IPS-18a (cell line): ENCODE data around the gene ENHO.
"Not testable (repeated sequence)": the region's sequence is repeated elsewhere in the genome, so short reads cannot be mapped to it uniquely, and the experiment has no call there.

Experiments
- H3K27ac ChIP-seq: one replicate; pipeline ENCODE4 v1.5.1; 2013; ENCODE audit warnings: low read length
- H3K27me3 ChIP-seq: one replicate; pipeline ENCODE4 v1.6.1; 2013; ENCODE audit warnings: mild to moderate bottlenecking, low read length; ENCODE audit not compliant: control insufficient read depth, insufficient read depth
- H3K36me3 ChIP-seq: one replicate; pipeline ENCODE4 v1.6.1; 2013; ENCODE audit warnings: low read depth, low read length; ENCODE audit not compliant: control insufficient read depth
- H3K4me1 ChIP-seq: one replicate; pipeline ENCODE4 v1.6.1; 2013; ENCODE audit warnings: low read depth, low read length; ENCODE audit not compliant: control insufficient read depth
- H3K4me3 ChIP-seq: one replicate; pipeline ENCODE4 v1.5.1; 2013; ENCODE audit warnings: low read length
- H3K9ac ChIP-seq: one replicate; pipeline ENCODE4 v1.6.1; 2013; ENCODE audit warnings: mild to moderate bottlenecking, low read length, moderate library complexity
- H3K9me3 ChIP-seq: one replicate; pipeline ENCODE4 v1.6.1; 2013; ENCODE audit warnings: low read depth, low read length; ENCODE audit not compliant: control insufficient read depth

ENHO gene

DNA sequence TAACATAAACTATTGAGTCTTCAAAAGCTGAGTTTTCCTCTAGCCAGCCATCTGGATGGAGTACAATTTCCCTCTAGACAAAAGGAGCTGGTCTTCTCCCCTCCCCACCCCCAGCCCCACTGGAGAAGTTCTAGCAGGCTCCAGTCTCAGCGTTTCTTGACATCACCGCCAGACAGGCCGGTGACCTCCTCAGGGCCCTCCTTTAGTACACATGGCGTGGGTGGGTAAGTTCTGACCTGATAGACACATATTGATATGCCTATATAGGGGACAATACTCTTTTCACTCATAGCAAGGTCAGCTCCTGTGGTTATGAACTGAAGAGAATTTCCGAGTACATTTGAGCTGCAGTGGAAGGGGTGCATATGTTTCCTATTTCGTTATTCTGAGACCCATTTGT lies 37.0 kb downstream of the ENHO start:
- no peaks in the 10 kb centered on the region for H3K4me1 ChIP-seq
- H3K4me3 ChIP-seq, result no peak overlapping the region
- no peak overlapping the region for H3K9ac ChIP-seq
- no peaks in the 10 kb centered on the region for H3K9me3 ChIP-seq
- no peak overlapping the region for H3K27ac ChIP-seq
- no peaks in the 10 kb centered on the region for H3K36me3 ChIP-seq
- no peaks in the 10 kb centered on the region for H3K27me3 ChIP-seq

DNA sequence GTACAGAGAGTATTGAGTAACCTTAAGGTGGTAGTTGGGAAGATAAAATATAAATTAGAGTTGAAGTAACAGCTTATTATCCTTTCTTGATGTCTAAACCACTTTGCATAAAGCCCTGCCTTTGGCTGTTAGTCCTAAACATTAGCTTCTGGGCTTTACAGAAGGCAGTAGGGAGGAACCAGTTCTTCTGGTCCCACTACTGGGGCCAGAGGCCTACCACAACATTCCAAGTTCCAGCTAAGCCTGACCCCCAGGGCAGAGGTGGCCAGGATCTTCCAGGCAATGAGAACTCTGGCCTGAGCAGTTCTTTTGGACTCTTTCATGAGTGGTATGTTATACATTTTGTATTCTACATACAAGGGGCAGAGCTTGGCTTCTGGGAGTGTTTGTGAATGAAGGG lies 38.1 kb downstream of the ENHO start:
- no peak overlapping the region for H3K27ac ChIP-seq
- H3K9me3 ChIP-seq, result no peaks in the 10 kb centered on the region
- no peak overlapping the region for H3K4me3 ChIP-seq
- H3K36me3 ChIP-seq, result no peaks in the 10 kb centered on the region
- H3K4me1 ChIP-seq, result no peaks in the 10 kb centered on the region
- H3K9ac ChIP-seq, result no peak overlapping the region
- H3K27me3 ChIP-seq, result no peaks in the 10 kb centered on the region

DNA sequence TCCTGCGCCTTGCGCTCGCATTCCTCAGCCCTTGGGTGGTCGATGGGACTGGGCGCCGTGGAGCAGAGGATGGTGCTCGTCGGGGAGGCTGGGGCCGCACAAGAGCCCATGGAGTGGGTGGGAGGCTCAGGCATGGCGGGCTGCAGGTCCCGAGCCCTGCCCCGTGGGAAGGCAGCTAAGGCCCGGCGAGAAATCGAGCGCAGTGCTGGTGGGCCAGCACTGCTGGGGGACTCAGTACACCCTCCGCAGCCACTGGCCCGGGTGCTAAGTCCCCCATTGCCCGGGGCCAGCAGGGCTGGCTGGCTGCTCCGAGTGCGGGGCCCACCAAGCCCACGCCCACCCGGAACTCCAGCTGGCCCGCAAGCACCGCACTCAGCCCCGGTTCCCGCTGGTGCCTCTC lies 40.0 kb downstream of the ENHO start:
- H3K4me3 ChIP-seq, H3K9ac ChIP-seq, H3K4me1 ChIP-seq, H3K9me3 ChIP-seq, H3K27me3 ChIP-seq, H3K36me3 ChIP-seq, H3K27ac ChIP-seq: not testable (repeated sequence)

DNA sequence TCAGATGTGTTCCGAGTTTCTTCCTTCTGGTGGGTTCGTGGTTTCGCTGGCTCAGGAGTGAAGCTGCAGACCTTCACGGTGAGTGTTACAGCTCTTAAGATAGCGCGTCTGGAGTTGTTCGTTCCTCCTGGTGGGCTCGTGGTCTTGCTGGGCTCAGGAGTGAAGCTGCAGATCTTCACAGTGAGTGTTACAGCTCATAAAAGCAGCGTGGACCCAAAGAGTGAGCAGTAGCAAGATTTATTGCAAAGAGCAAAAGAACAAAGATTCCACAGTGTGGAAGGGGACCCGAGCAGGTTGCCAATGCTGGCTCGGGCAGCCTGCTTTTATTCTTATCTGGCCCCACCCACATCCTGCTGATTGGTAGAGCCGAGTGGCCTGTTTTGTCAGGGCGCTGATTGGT lies 41.2 kb downstream of the ENHO start:
- H3K27ac ChIP-seq, H3K36me3 ChIP-seq, H3K9me3 ChIP-seq, H3K27me3 ChIP-seq, H3K4me3 ChIP-seq, H3K9ac ChIP-seq, H3K4me1 ChIP-seq: not testable (repeated sequence)

DNA sequence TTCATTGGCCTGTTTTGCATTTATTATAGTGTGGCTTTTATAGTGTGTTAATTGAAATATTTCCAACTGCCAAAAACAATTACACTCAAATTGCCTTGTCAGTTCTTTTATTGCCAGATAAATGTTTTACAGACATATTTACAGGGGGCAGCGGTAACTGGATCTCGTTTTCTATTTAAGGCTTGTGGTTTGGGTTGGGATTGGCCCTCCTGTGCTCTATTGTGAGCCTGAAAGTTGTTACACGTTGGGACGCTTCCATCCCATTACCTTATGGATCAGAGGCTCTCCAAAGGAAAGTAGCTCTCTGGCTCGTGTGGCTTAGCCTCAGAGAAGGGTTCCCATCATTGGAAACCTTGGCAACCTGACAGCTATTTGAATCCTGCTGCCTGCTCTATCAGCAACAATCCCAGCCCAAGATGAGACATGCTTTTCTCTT lies 43.3 kb downstream of the ENHO start:
- Histone ChIP-seq H3K36me3 (no peaks in the 10 kb centered on the region), H3K9me3 (no peaks in the 10 kb centered on the region), H3K4me3 (no peak overlapping the region), H3K27me3 (no peaks in the 10 kb centered on the region), H3K9ac (no peak overlapping the region), H3K4me1 (no peaks in the 10 kb centered on the region), H3K27ac (no peak overlapping the region)

DNA sequence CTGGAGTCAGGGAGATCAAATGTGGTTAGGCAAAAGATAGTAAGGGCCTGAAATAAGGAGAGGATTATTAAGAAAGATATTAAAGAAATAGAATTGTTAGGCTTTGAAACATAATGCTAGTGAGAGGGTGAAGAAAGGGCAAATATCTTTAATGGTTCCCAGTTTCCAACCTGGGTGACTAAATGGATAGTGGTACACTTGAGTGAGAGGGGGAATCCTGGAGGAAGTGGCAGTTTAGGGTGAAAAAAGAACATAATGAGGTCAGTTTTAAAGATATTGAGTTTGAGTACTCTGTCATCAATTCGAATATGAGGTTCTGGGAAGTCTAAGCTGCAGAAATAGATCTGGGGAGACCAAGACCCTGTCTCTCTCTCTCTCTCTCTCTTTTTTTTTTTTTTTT lies 45.2 kb downstream of the ENHO start:
- no peak overlapping the region for H3K27ac ChIP-seq
- no peak overlapping the region for H3K4me3 ChIP-seq
- H3K9ac ChIP-seq, result no peak overlapping the region
- H3K9me3 ChIP-seq, result no peaks in the 10 kb centered on the region
- no peaks in the 10 kb centered on the region for H3K27me3 ChIP-seq
- no peaks in the 10 kb centered on the region for H3K4me1 ChIP-seq
- no peaks in the 10 kb centered on the region for H3K36me3 ChIP-seq

DNA sequence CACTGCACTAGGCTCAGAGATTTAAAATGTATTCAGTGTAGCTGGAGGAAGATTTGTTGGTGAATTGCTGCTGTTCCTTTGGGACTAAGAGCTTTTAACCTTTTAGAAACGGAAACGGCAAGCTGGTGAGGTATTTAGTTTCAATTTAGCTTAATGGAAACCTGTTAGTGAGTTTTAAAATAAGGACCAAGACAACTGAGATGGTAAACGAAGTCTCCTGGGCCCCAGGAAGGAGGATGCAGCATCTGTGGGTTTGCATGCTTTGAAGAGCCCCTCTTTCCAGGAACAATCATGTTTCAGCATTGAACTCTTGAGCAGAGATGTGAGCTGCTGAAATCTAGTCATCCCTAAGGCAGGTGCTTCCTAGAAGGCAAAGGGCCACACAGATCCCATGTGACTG lies 47.7 kb downstream of the ENHO start:
- H3K27me3 ChIP-seq, result no peaks in the 10 kb centered on the region
- H3K4me1 ChIP-seq, result no peaks in the 10 kb centered on the region
- H3K4me3 ChIP-seq, result no peak overlapping the region
- H3K9ac ChIP-seq, result no peak overlapping the region
- no peaks in the 10 kb centered on the region for H3K36me3 ChIP-seq
- H3K27ac ChIP-seq, result no peak overlapping the region
- H3K9me3 ChIP-seq, result no peaks in the 10 kb centered on the region
